HG02973 (cell line): ENCODE results near the gene PLCL2.

Experiments used
- ATAC-seq: cut with Tn5 transposase; IDR thresholded peaks from one replicate; pipeline ENCODE4 v1.9.1; 2021; ENCODE audit warnings: moderate library complexity; ENCODE audit not compliant: unreplicated experiment

The PLCL2 gene

GRCh38 chr3:17038900-17039553 lies 154.3 kb downstream of the PLCL2 start:
- ATAC-seq, result no peak

DNA sequence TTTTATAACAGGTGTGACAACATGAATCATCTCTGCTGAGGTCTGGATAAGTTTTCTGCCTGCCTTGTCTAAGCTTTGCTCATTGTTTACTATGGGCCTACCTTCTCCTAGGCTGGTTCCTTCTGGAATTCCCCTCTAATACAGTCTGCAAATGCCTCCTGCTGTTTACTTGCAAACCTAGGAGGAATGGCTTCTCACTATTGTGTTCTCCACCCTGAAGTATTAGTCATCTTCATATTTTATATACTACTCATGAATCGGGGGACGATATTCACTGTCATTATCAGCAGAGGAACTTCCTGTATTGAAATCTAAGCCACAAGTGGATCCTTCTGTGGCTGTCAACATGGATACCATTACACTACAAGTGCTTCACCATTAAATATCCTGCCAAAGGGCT lies 154.8 kb downstream of the PLCL2 start:
- no peak for ATAC-seq

- no peak for ATAC-seq
Observed at GRCh38 chr3:17040322-17040989, 155.7 kb downstream of the PLCL2 start.

GRCh38 chr3:17040990-17041377 lies 156.2 kb downstream of the PLCL2 start:
- ATAC-seq, result no peak

DNA sequence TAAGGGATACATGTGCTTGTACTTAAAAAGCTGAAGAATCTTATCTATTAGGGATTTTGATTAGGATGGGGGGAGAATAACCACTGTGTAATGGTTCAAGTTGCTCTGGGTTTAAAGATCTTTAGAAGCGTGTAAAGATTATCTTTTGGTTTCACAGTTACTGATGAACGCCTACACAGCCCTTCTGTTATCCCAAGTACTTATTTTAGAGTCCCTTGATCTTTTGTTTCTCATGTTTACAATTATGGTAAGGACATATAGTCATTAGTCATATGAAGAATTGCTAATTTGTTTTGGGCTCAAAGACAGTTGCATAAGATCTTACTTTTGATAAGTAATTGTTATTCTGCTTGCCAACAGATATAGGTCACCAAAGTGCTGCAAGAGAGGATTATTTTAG lies 160.1 kb downstream of the PLCL2 start:
- ATAC-seq, result peak; percentile 88

DNA sequence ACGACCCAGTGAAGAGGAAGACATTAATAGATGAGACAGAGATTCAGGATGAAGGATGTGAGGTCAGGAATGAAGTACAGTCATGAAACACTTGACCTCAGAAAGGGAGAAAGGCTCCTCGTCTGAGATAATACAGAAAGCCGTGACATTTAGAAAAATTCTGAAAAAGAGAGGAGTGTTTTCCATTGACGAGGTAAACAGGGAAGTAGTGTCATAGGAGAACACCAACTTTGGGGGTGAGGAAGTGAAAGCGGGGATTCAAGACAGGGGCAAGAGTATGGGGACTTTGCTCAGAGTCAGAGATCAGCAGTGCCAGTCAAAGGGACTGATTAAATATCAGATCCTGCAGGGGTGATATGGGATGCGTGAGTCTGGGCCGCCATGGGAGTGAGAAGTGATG lies 160.9 kb downstream of the PLCL2 start:
- ATAC-seq, result no peak

GRCh38 chr3:17046623-17047022 lies 161.9 kb downstream of the PLCL2 start:
- no peak for ATAC-seq

- ATAC-seq, result no peak
Observed at GRCh38 chr3:17047162-17047561, 162.4 kb downstream of the PLCL2 start.

GRCh38 chr3:17047894-17048293 lies 163.1 kb downstream of the PLCL2 start:
- no peak for ATAC-seq

DNA sequence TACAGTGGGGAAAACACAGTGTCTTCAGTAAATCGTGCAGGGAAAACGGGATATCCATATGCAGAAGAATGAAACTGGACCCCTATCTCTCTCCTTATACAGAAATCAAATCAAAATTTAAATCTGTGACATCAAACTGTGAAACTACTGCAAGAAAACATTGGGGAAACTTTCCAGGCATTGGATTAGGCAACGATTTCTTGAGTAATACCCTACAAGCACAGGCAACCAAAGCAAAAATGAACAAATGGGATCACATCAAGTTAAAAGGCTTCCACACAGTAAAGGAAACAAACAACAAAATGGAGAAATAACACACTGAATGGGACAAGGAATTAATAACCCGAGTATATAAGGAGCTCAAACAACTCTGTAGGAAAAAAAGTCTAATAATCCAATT lies 165.3 kb downstream of the PLCL2 start:
- ATAC-seq, result no peak

GRCh38 chr3:17050506-17050905 lies 165.8 kb downstream of the PLCL2 start:
- ATAC-seq, result no peak

GRCh38 chr3:17052363-17052762 lies 167.6 kb downstream of the PLCL2 start:
- ATAC-seq, result peak; percentile 74

GRCh38 chr3:17054301-17054981 lies 169.7 kb downstream of the PLCL2 start:
- no peak for ATAC-seq

DNA sequence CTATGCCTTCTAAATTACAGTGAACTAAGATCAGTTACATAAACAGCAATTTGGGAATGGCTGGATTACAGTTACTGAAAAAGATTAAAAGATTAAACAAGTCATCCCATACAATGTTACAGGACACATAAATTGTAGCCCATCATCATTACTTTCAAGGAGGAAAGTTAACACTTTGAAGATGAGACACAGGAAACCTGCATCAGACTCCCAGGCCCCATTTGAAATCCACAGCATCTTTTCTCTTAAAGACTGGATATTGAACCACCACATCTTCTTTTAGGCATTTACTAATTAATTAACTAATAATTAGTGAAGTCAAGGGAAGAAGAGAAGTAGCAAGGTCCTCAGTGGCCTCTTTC lies 170.2 kb downstream of the PLCL2 start:
- no peak for ATAC-seq

- ATAC-seq, result peak; percentile 62
Observed at GRCh38 chr3:17055374-17056276, 170.9 kb downstream of the PLCL2 start.

GRCh38 chr3:17057321-17057720 lies 172.6 kb downstream of the PLCL2 start:
- no peak for ATAC-seq

DNA sequence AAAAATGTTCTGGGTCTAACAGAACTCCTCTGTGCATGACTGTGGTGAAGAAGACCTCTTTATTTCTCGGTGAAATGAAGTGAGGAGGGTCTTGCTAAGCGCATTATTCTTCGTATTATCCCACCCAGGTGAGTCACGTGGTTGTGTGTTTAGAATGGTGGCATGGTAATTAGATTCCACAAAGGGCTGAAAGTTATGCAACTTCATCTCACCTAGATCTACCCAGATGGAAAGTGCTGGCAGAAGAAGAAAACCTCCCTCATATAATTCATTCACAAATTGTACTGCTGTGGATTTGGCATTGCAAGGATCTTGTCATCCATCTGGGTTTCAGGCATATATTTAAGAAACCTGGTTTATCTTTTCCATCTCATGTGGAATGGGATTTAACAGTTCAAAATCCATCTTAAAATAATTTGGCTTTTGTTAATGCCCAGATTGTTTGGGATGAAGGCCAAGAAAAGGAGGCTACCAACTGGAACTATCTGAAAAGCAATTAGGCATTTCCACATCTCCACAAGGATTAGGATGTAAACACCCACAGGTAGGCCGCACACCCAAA lies 175.3 kb downstream of the PLCL2 start:
- ATAC-seq, result no peak

DNA sequence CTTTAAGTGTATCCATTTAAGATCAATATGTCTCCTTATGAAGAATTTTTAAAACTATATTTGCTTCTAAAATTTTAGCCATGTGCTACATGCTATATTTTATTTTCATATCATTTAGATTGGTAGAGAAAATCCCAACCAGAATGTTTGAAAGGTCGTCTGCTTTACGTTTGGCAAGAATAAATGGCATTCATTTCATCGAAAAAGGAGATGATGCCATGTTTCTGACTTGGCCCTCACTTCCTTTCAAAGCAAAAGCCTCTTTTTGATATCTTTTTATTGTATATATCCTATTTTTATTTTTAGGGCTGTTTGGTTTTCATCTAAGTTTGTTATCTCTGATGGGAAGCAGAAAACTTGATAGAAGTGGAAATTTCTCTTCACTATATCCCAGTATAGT lies 176.2 kb downstream of the PLCL2 start:
- ATAC-seq, result no peak

DNA sequence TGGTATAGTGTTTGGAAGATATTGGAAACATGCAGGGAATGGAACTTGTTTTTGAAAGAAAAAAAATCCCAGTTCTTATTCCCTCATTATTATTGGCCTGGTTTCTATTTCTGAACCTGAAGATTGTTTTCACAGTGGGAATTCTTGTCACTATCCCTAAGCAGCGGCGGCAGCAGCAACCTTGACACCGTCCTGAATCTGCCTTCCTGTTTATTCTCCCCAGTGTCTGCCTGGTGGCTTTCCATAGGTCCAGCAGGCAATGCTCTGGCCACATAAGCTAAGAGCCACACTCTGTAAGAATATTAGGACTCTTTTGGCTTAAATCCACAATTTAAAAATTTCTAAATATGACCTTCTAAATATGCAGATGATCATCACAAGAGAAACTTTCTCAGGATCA lies 178.0 kb downstream of the PLCL2 start:
- ATAC-seq, result no peak

DNA sequence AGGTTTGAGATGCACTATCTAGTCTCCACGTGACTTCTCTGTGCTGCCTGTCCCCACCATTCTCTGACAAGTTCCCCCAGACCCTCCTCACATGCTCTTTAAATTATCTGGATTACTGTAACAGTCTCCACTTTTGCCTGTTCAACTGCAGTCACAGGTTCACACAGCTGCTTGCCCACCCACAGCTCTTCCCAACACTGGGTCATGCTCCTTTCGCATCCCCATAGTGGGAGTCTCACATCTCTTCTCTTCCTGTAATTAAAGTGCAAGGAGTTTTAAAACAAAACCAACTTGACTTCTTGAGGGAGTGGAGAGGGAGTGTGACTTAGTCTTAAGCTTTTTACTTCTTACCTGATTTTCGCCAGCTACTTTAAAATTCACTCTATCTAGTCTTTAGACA lies 178.8 kb downstream of the PLCL2 start:
- ATAC-seq, result no peak

DNA sequence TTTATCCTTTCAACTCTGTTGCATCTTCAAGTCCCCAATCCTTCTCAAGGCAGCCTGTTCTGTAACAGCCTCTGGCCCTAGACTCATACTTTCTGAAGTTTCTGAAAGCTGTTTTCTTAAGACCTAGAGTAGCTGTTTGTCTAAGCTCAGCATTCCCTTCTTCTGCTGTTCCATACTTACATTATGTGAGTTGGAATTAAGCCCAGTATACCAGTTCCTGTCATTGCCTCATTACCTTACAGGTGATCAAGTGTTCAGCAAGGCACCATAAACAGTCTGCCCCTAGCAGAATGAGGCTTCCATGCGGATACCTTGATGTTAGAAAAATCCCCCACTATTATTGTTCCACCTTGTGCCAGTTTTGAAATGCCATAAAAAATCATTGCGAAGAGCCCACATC lies 180.6 kb downstream of the PLCL2 start:
- ATAC-seq, result no peak
